Amniotic stem cell (primary cell): ENCODE measurements around the gene BHLHA9.
"Not testable (repeated sequence)": the region's sequence is repeated elsewhere in the genome, so short reads cannot be mapped to it uniquely, and the experiment has no call there.

Experiments used
- DNase-seq: peaks from one replicate; lab custom pipeline; 2025; lab: John Stamatoyannopoulos, UW

BHLHA9 gene

GRCh38 chr17:1301546-1301945 is 31.3 kb downstream of the BHLHA9 start:
- no peak for DNase-seq

- no peak for DNase-seq
These were observed 32.5 kb downstream of the BHLHA9 start for GRCh38 chr17:1302761-1303160.

DNA sequence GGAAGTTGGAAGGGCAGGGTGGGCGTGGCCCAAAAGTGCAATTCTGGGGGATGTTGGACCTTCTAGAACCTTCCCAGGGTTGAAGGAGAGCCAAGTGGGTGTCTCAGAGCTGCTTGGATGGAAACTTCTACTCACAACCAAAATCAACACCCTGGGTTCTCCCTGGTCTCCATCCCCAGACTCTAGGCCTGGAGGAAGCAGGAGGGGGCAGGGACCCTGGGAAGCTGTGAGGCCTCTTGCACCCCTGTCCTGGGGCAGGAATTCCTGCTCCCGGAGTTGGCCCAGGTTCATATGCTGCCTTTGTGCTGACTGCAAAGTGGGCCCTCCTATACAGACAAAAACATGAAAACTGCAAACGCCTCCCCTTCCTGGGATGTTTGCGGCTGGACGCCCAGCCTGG is 34.3 kb downstream of the BHLHA9 start:
- no peak for DNase-seq

GRCh38 chr17:1304962-1305563 is 34.8 kb downstream of the BHLHA9 start:
- DNase-seq = no peak

GRCh38 chr17:1307829-1308228 is 37.6 kb downstream of the BHLHA9 start:
- not testable (repeated sequence) for DNase-seq

- no peak for DNase-seq
These were observed 42.1 kb downstream of the BHLHA9 start for GRCh38 chr17:1312261-1312870.

DNA sequence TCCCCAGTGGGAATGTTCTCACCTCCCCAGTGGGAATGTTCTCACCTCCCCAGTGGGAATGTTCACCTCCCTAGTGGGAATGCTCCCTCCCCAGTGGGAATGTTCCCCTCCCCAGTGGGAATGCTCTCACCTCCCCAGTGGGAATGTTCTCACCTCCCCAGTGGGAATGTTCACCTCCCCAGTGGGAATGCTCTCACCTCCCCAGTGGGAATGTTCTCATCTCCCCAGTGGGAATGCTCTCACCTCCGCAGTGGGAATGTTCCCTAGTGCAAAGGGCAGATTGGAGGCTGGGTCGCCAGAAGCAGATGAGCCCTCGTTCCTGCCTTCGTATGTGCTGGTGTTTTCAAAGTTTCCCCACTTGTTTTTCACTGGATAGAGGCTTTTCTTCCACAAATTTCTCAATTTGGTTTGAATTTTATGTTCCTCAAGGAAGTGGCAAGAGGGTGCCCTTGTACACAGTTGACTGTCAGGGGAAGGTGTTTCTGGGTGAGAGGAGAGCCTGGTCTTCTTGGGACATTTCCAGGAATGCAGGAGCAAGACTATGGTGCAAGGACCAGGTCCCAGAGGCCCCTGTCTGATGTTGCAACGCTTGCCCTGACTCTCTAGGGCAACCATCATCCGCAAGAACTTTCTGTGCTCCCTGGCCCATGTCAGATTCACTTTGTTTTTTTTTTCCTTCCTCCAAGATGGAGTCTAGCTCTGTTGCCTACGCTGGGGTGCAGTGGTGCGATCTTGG is 43.2 kb downstream of the BHLHA9 start:
- DNase-seq = no peak

DNA sequence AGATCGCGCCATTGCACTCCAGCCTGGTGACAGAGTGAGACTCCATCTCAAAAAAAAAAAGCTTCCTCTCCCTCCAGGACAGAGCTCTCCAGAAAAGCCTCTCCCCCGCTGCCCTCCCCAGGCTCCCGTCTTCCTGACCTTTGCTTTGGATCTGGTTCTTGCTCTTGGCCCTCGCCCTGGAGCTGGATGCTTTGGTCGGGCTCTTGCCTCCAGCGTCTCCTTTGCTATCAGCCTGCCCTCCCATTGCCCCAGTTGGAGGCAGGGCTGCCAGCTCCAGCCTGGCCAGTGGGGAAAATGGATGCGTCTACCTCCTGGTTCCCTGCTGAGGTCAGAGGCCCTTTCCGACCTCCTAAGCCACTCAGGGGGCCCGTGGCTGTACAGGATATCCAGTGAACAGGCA is 45.2 kb downstream of the BHLHA9 start:
- no peak for DNase-seq

DNA sequence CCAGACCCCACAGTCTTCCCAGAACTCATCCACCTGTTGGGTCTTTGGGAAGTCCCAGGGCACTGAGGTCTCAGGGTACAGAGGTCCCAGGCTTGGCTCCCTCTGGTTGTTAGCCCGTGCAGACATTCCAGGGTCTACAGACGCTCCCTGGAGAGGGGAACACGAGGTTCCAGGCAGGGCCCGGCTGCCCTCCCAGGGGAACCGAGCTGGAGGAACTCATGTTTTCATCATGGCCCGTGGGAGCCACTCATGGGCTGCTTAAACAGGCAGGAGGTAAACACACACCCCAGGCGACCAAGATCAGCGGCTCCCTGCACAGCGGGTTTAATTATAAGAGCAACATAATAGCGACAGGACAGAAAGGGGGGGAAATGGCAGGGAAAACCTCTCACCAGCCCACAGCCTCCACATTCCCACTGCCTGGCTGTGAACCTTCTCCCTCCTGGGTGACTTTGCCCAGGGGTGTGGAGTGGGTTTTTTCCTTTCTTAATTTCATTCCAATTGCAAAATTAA is 45.7 kb downstream of the BHLHA9 start:
- no peak for DNase-seq
